Stimulated activated CD4-positive, alpha-beta T cell treated with anti-CD3 and anti-CD28 coated beads, Interleukin-15, amount 100 ng/mL, for 24 hours (primary cell): ENCODE data around the gene SORBS1.

Experiments
- DNase-seq: peaks from one replicate; pipeline ENCODE4 v3.0.0-alpha.2; 2020

SORBS1 gene

GRCh38 chr10:95280637-95281036 is 280.5 kb downstream of the SORBS1 start:
- no peak for DNase-seq

GRCh38 chr10:95279042-95279820 is 281.9 kb downstream of the SORBS1 start:
- no peak for DNase-seq

DNA sequence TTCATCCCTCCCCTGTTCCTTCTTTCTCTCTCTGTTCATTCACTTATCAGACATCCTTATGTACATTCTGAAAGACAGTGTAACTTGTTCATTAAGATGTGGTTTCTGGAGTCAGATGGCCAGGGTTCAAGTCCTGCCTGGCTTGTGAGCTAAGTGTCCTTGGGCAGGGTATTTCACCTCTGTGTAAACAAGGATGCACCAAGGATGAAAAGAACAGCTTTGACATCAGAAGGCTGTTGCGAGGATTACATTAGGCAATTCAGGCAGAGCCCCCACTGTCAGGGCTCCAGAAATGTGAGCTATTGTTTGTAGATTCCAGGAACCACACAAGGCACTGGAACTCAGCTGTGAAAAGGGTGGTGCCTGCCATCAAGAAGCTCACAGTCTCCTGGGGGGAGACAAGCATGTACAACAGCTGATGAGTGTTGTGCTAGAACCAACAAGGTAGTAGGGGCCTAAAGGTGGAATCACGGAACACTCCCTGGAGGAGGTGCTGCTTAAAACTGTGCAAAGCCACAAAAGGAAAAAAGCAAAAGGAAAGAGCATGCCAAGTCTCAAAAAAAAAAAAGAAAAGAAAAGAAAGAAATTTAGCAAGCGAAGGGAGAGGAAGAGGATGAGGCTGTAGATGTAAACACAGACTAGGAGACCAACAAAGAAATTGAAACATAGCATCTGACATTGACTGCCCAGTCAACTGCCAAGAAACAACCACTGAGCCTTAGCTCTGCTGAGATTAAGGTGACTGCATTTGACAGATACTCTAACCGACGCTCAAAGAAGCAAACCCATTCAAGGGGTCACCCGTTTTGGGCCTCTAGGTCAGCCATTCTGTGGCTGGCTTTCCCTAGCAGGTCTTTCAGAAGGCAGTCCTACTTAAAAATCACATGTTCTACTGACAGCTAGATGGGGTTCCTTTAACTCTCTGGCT is 282.8 kb downstream of the SORBS1 start:
- DNase-seq = no peak

- DNase-seq = no peak
Observed at GRCh38 chr10:95277614-95278013, 283.6 kb downstream of the SORBS1 start.

DNA sequence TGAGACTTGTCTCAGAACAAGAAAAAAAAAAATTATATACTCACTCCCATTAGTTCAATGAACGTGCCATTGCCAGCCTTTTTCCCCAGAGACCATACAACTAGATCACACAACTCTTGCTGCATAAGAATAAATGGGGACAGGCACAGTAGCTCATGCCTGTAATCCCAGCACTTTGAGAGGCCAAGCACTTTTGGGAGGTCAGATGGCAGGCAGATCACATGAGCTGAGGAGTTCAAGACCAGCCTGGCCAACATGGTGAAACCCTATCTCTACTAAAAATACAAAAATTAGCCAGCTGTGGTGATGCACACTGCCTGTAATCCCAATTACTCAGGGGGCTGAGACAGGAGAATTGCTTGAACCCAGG is 284.0 kb downstream of the SORBS1 start:
- no peak for DNase-seq

DNA sequence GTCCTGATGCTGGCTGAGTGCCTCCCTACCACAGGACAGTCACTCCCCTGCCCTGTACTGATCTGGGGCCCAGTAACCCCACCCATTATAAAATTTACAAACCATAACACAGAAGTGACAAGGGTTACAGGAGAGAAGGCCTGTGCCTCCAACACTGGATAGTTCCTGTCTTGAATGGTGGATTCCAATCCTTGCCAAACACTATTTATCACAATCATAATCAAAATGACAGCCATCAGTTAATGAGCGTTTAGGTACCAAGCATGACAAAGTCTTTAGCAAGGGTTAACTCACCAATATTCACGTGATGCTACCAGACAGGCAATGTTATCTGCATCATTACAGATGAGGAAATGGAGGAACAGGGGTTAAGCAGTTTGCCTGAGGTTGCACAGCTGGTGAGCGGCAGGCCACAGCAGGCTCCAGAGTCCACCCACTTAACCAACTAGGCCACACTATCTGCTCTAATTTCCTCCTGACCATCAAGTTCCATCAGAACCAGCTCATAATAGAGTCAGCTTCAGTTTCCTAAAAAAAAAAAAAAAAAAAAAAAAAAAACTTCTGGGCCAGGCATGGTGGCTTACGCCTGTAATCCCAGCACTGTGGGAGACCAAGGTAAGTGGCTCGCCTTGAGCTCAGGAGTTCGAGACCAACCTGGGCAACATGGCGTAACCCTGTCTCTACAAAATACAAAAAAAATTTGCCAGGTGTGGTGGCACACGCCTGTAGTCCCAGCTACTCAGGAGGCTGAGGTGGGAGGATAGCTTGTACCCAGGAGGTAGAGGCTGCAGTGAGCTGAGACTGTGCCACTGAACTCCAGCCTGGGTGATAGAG is 284.6 kb downstream of the SORBS1 start:
- DNase-seq = no peak

DNA sequence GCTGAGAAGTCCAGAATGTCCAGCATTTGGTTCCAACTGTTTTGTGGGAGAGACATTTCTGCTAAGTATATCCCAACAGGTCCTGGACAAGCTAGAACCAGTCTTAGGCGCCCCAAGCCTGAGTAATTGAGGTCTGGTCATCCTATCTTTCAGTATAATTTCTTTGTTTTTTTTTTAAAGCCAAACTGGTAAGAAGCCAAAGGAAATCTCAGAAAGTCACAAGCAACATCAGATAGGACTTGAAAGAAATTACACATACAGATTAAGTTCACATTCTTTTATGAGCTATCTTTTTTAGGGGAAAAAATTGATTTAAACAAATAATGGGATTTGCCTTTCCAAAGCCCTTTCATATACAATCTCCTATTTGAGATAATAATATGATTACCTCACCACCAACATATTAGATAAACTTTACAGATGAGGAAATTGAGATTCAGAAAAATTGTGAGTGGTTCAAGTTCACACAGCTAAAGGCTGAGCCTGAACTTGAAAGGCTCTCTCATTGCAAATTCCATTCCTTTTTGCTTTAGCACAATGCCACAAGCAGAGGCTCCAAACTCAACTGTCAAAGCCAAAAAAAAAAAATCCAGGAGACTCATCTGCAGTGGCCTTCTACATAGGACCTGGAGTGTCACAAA is 285.3 kb downstream of the SORBS1 start:
- no peak for DNase-seq

DNA sequence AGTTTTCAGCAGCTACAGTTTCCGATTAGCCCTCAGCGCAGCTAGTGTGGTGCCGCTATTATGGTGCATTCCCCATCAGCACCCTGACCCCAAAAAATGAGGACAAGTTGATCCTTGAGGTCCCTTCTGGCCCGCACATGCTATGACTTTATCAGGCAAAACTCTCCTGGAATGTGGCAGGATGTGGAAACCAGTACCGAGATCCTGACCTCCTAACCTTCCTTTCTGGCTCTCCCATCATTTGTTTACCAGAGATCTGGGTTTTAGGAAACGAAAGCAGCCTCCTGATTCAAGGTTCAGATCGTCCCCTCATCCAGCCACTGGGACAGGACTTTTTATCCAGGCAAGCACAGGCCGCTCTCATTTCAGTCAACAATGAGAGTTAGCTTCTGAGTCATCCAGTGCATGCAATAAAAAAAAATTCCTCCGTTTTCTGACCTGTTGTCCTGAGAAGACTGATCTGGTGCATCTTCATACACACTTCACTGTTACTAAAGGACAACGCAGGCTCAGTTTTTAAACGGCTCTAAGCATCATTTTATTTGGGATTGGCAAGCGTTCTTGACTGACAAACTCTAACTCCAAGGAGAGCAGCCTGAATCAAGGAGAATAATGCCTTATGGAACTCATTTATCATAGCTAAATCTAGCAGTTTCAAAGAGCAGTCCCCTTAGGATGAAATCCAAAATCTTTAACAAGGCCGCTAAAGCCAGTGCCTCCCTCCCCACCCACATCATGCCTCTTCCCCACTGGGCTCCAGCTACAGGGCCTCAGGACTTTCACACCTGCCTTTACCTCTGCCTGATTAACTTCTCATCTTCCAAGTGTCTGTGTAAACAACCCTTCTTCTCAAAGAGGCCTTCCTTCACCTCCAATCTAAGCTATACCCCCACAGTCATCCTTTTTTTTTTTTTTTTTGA is 287.5 kb downstream of the SORBS1 start:
- DNase-seq = no peak

GRCh38 chr10:95268438-95268837 is 292.7 kb downstream of the SORBS1 start:
- no peak for DNase-seq

DNA sequence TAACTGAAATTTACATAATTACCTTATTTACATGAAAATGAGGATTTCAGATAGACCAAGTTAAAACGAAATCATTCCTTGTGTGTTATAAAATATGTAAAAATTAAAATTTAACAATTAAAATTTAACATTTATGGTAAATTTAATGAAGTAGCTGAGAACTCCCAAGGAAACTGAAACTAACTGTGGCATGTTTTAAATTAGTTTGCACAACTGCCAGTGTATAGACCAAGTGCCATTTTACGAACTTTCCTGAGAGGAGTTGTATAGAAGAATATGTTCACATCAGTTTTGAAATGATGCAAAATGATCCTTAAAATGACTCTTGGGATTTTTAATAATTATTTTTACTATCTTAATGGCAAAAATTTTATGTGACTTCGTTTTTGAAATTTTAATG is 293.9 kb downstream of the SORBS1 start:
- DNase-seq = no peak

- no peak for DNase-seq
Observed at GRCh38 chr10:95266674-95267095, 294.5 kb downstream of the SORBS1 start.

- DNase-seq = no peak
Observed at GRCh38 chr10:95265572-95265971, 295.6 kb downstream of the SORBS1 start.

DNA sequence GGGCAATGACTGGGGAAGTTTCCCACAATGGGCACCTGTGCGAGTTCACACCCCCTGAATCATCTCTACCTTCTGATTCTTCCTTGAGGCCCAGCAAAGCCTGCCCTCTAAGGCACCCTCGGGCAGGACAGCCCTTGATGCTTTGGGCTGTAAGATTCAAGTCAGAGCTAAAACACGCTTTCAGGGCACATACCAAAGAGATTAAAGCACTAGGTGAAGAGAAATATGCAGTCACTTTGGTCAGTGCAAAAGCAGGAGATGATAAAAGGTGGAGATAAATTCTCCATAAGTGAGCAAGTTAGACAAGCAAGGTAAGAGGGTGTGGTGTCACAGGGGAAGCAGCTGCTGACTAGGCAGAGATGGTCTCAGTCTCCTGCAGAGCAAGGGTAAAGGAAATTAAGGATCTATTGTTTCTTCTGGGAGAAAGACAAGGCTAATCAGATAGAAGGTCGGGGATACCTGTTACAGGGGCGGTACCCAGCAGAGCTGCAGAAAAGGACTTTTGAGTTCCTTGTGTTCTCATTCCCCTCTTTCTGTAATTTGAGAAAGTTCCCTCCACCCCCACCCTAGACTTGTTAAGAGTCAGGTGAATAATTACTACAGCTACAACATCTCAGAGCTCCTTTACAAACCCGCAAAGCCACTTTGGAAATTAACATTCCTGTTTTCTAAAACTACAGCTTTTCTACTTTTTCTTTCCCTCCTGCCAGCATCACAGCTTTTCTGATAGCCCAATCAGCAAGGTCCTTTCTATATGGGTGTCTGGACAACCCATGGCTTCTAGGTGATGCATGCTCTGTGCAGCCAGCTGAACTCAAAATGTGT is 296.7 kb downstream of the SORBS1 start:
- DNase-seq = no peak

DNA sequence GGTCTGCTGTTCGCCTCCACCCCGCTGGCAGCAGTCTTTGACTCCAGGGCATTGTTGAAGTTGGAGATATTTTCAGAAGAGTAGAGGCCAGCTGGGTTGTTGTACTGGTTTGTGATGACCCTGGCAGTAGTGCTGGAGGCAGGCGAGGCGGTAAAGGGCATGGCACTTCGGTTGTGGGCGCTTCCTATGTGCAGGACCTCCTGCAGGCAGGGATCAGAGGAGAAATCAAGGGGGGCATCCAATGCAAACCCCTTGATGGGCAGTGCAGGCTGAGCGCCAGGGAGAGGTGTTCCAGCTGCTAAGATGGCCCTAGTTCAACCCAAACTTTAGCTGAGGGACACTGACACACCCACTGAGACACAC is 297.3 kb downstream of the SORBS1 start:
- DNase-seq = no peak

DNA sequence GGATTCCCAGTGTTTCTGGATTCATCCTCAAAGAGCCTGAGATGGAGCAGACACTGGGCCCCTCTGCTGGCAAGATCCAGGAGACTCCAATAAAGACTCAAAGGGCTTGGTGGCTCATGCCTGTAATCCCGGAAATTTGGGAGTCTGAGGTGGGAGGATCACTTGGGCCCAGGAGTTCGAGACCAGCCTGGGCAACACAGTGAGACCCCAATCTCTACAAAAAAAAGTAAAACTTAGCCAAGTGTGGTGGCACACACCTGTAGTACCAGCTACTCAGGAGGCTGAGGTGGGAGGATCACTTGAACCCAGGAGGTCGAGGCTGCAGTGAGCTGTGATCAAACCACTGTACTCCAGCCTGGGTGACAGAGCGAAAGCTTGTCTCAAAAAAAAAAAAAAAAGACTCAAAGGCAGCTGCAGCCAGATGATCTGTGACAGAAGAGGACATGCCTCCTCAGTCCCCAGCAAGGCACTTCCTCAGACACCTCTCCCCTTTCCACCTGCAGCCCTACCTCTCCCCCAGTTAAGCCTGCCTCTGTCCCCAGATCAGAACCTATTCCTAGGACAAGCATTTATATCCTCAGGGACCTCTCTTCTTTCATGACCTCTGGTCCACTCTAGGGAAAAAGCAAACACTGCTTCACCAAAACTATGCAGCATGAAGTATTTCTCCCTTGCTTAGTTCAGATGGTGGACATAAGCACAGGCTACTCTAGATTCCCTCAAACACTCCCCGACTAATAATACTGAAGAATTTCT is 298.2 kb downstream of the SORBS1 start:
- no peak for DNase-seq

GRCh38 chr10:95261926-95262325 is 299.2 kb downstream of the SORBS1 start:
- no peak for DNase-seq
